Endothelial cell of umbilical vein (primary cell): ENCODE data around the gene PLEKHG5. TPM values are rescaled to one million over a fixed set of nuclear protein-coding genes. Genes with fewer than 3 reads are reported as not detected.

Experiments
- BruUV-seq: library from RNA; stranded (reverse); fragments of 400-500 nt; replicated peaks from 2 replicates; lab custom pipeline; 2021; lab: Mats Ljungman, UMichigan
- CTCF ChIA-PET: fragments of 300-600, 350-600 bp; sonication (Branson Sonifier 250); formaldehyde crosslinking; loops from one replicate; lab custom pipeline; 2021; ENCODE audit warnings: antibody characterized with exemption, inconsistent platforms; lab: Charles Lee
- POLR2A ChIA-PET: fragments of 300-600, 350-600 bp; sonication (Branson Sonifier 250); formaldehyde crosslinking; loops from one replicate; lab custom pipeline; 2021; ENCODE audit warnings: antibody characterized with exemption, inconsistent platforms; lab: Charles Lee
- DNase-seq: peaks from one replicate; pipeline ENCODE4 v3.0.0-alpha.2; 2011; ENCODE audit warnings: low read depth, low spot score
- FAIRE-seq: peaks from 2 replicates; lab custom pipeline; 2011; peaks lifted over from hg19 to GRCh38; lab: Jason Lieb, UNC
- H2AFZ ChIP-seq: 2 replicates; pipeline ENCODE4 v1.6.0; 2012; ENCODE audit warnings: low read depth, low read length, control low read depth, inconsistent platforms
- H3K27ac ChIP-seq: 2 replicates; pipeline ENCODE4 v1.5.1; 2011; ENCODE audit warnings: low read depth, mild to moderate bottlenecking, control low read depth, low read length, moderate library complexity; ENCODE audit not compliant: insufficient read depth
- H3K27me3 ChIP-seq, 2 experiments: 2 replicates each; pipeline versions ENCODE4 v1.6.0 to v1.6.1; 2011; ENCODE audit warnings: low read length in 2 of 2, mixed read lengths in 1 of 2; ENCODE audit not compliant: control insufficient read depth in 2 of 2, insufficient read depth in 2 of 2
- H3K36me3 ChIP-seq, 2 experiments: 2 replicates in 1 of 2; 3 replicates in 1 of 2; pipeline ENCODE4 v1.5.1; 2011; ENCODE audit warnings: low read length in 2 of 2, mild to moderate bottlenecking in 1 of 2, moderate library complexity in 1 of 2; ENCODE audit not compliant: control insufficient read depth in 2 of 2, insufficient read depth in 2 of 2; ENCODE audit errors: extremely low read depth in 1 of 2
- H3K4me1 ChIP-seq: 3 replicates; pipeline ENCODE4 v1.5.1; 2011; ENCODE audit warnings: mild to moderate bottlenecking, low read length; ENCODE audit not compliant: control insufficient read depth, insufficient read depth; ENCODE audit errors: extremely low read depth
- H3K4me2 ChIP-seq: 2 replicates; pipeline ENCODE4 v1.6.1; 2011; ENCODE audit warnings: low read length, control low read depth, mixed read lengths; ENCODE audit not compliant: insufficient read depth
- H3K4me3 ChIP-seq, 3 experiments: fragments of 200-600 bp in 1 of 3; sonication (generic), shearing (Covaris generic) in 1 of 3; replicated peaks in 1 of 3; 2 replicates each; pipeline ENCODE4 v1.5.1; 2011 to 2016; ENCODE audit warnings: control low read depth in 3 of 3, low read length in 3 of 3, mild to moderate bottlenecking in 2 of 3, inconsistent platforms in 1 of 3, low read depth in 1 of 3, moderate library complexity in 1 of 3; ENCODE audit not compliant: insufficient read depth in 1 of 3
- H3K79me2 ChIP-seq: 2 replicates; pipeline ENCODE4 v1.6.0; 2012; ENCODE audit warnings: low read length, inconsistent platforms; ENCODE audit not compliant: control insufficient read depth, insufficient read depth
- H3K9ac ChIP-seq: replicated peaks from 2 replicates; pipeline ENCODE3; 2011; ENCODE audit warnings: low read length, control low read depth; ENCODE audit not compliant: insufficient read depth; ENCODE audit errors: extremely low read depth
- H3K9me1 ChIP-seq: replicated peaks from 3 replicates; pipeline ENCODE4 v1.6.0; 2011; ENCODE audit warnings: mild to moderate bottlenecking, low read length; ENCODE audit not compliant: control insufficient read depth, insufficient read depth; ENCODE audit errors: extremely low read depth
- H3K9me3 ChIP-seq: replicated peaks from 2 replicates; pipeline ENCODE4 v1.5.1; 2012; ENCODE audit warnings: low read length, inconsistent platforms; ENCODE audit not compliant: control insufficient read depth, insufficient read depth
- H4K20me1 ChIP-seq: replicated peaks from 2 replicates; pipeline ENCODE3; 2011; ENCODE audit warnings: mild to moderate bottlenecking, low read length; ENCODE audit not compliant: control insufficient read depth, insufficient read depth; ENCODE audit errors: extremely low read depth
- GATA2 ChIP-seq: IDR thresholded peaks from 2 replicates; pipeline ENCODE4 v1.7.0; 2011; ENCODE audit warnings: low read depth, mild to moderate bottlenecking, moderate library complexity, mixed read lengths, low read length; ENCODE audit not compliant: insufficient read length, insufficient read depth
- JUN ChIP-seq: IDR thresholded peaks from 2 replicates; pipeline ENCODE4 v1.6.1; 2011; ENCODE audit warnings: borderline replicate concordance, low read depth; ENCODE audit not compliant: insufficient read length, insufficient read depth
- MYC ChIP-seq: IDR thresholded peaks from one replicate; pipeline ENCODE4 v1.6.1; 2011; ENCODE audit warnings: mild to moderate bottlenecking, low read depth, low read length
- POLR2AphosphoS5 ChIP-seq: IDR thresholded peaks from 2 replicates; pipeline ENCODE4 v1.6.1; 2012; ENCODE audit warnings: low read depth, mild to moderate bottlenecking, control low read depth, low read length, moderate library complexity; ENCODE audit not compliant: insufficient read depth
- dilution Hi-C: fragments of 300-500 bp; cut with MboI; formaldehyde crosslinking; loops from one replicate; pipeline ENCODE4 v1.15.0; 2019; ENCODE audit warnings: low sequenced_read_pairs; ENCODE audit not compliant: extremely low pct_ligation_motif_present
- intact Hi-C: fragments of 100-400 bp; cut with micrococcal nuclease; formaldehyde crosslinking; loops from one replicate; pipeline ENCODE4 v1.10.0; 2022
- polyA plus RNA-seq, 4 experiments: library from polyadenylated mRNA; depleted of rRNA in 3 of 4; stranded (reverse) in 3 of 4; unstranded in 1 of 4; fragments of >200 nt; gene quantifications; 2 replicates each; pipeline versions ENCODE4 v1.2.1 to v1.2.3, GENCODE V29; 2011 to 2012; ENCODE audit warnings: missing spikeins in 1 of 4
- total RNA-seq: library from RNA; stranded (reverse); gene quantifications from 2 replicates; pipeline ENCODE4 v1.2.3, GENCODE V29; 2021
- TF ChIP-seq, protein P1 (sequence below), 2 donors: IDR thresholded peaks; 1 replicate in 1 of 2; 2 replicates in 1 of 2; pipeline ENCODE4 v1.5.1; 2011; ENCODE audit warnings: low read length in 2 of 2, mild to moderate bottlenecking in 2 of 2, moderate library complexity in 2 of 2, control low read depth in 1 of 2, inconsistent platforms in 1 of 2, low read depth in 1 of 2; ENCODE audit not compliant: insufficient read depth in 1 of 2; ENCODE audit errors: extremely low read depth in 1 of 2

Gene PLEKHG5
- total and polyA plus RNA-seq, 2 donors (not counting 3 experiments of a cell fraction or from before 2014, with no cell fraction given) = 30.6 to 56.9 TPM

- Histone ChIP-seq H3K4me2 (no peak overlapping the region), H3K27ac (no peak overlapping the region), H3K9ac (no peak overlapping the region), H2AFZ (no peak overlapping the region), H3K27me3 (no peaks in the 10 kb centered on the region), H3K9me1 (no peaks in the 10 kb centered on the region), H4K20me1 (no peaks in the 10 kb centered on the region), H3K4me1 (peaks cover 41% of the 10 kb centered on the region), H3K4me3 (no peak overlapping the region), H3K79me2 (peaks cover 22% of the 10 kb centered on the region), H3K9me3 (no peaks in the 10 kb centered on the region), H3K36me3 (no peaks in the 10 kb centered on the region)
- CTCF ChIA-PET = interaction anchor here (1.5 to 10.9 kb wide), 6 partner anchors 13 to 159 kb away, joined by 3 to 113 read pairs (median 14); no protein-coding TSS in a partner anchor
- no peak for FAIRE-seq
- no peak for TF ChIP-seq JUN
- DNase-seq = no peak
- POLR2A ChIA-PET = no interaction called here
- no TSS peak for BruUV-seq
- dilution Hi-C loops (no loop called here), intact Hi-C loops (loop anchor here (2.0 to 5.0 kb wide), 2 partner anchors 43 to 139 kb away; no protein-coding TSS in a partner anchor)
These were observed 3.5 kb downstream of the PLEKHG5 start for GRCh38 chr1:6487804-6488484.

- peak overlapping the region in 1 of 3 experiments; percentile 84 for H3K4me3 ChIP-seq
- peak overlapping the region; percentile 50 for H3K4me2 ChIP-seq
- dilution Hi-C loops = no loop called here
- H2AFZ ChIP-seq = peak overlapping the region; percentile 20
- TF ChIP-seq GATA2 (no peak), POLR2AphosphoS5 (peak; percentile 26), MYC (peak; percentile 46)
- TF ChIP-seq, protein P1, sequence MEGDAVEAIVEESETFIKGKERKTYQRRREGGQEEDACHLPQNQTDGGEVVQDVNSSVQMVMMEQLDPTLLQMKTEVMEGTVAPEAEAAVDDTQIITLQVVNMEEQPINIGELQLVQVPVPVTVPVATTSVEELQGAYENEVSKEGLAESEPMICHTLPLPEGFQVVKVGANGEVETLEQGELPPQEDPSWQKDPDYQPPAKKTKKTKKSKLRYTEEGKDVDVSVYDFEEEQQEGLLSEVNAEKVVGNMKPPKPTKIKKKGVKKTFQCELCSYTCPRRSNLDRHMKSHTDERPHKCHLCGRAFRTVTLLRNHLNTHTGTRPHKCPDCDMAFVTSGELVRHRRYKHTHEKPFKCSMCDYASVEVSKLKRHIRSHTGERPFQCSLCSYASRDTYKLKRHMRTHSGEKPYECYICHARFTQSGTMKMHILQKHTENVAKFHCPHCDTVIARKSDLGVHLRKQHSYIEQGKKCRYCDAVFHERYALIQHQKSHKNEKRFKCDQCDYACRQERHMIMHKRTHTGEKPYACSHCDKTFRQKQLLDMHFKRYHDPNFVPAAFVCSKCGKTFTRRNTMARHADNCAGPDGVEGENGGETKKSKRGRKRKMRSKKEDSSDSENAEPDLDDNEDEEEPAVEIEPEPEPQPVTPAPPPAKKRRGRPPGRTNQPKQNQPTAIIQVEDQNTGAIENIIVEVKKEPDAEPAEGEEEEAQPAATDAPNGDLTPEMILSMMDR (IDR thresholded peaks at IDR 0.05; ENCODE audit: extremely low read depth in 1 of 2, insufficient read depth in 1 of 2, low read depth in 1 of 2, low read length in 2 of 2) = peak; percentile 97 to 98
- intact Hi-C loops = loop anchor here (1.0 to 5.0 kb wide), 6 partner anchors 37 to 160 kb away; partner anchors contain the start of gene NOL9
- peak overlapping the region; percentile 49 for H3K27ac ChIP-seq
- H3K27me3 ChIP-seq = no peaks in the 10 kb centered on the region
- H3K9me1 ChIP-seq = no peaks in the 10 kb centered on the region
- H3K79me2 ChIP-seq = peaks cover 32% of the 10 kb centered on the region
- H3K36me3 ChIP-seq = no peaks in the 10 kb centered on the region
- CTCF ChIA-PET = interaction anchor here (0.6 to 10.9 kb wide), 20 partner anchors 9 to 161 kb away, joined by 3 to 113 read pairs (median 4); partner anchors contain the start of genes NOL9, THAP3 and ZBTB48
- POLR2A ChIA-PET = no interaction called here
- no TSS peak for BruUV-seq
- no peaks in the 10 kb centered on the region for H3K9me3 ChIP-seq
- peaks cover 27% of the 10 kb centered on the region for H3K4me1 ChIP-seq
- no peaks in the 10 kb centered on the region for H4K20me1 ChIP-seq
- DNase-seq = peak; percentile 82
- H3K9ac ChIP-seq = no peak overlapping the region
- peak; percentile 96 for FAIRE-seq
These were observed 4.9 kb downstream of the PLEKHG5 start for GRCh38 chr1:6486433-6487011.
